Measurements from ENCODE around the gene DUSP22.
"Not testable (repeated sequence)": the region's sequence is repeated elsewhere in the genome, so short reads cannot be mapped to it uniquely, and the experiment has no call there.

DUSP22 gene

DNA sequence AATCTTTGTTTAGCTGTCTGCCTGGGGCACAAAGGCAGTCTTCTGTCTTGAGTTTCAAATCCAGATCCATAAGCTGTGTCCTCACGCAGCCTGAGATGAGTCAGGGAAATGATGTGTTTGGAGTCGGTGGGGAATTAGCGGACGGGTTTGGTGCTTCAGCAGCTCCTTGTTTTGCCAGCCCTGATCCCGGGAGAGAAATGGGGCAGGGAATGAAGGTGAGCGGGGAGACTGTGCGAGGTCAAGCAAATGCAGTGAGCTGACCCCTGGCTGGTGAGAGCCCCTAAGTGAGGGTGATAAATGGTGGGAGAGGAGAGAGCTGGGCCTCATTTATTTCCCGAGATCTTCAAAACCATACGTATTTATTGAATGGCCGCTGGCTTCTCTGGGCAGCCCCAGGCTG is 21.6 kb downstream of the DUSP22 start:
- DNase-seq: no peak

DNA sequence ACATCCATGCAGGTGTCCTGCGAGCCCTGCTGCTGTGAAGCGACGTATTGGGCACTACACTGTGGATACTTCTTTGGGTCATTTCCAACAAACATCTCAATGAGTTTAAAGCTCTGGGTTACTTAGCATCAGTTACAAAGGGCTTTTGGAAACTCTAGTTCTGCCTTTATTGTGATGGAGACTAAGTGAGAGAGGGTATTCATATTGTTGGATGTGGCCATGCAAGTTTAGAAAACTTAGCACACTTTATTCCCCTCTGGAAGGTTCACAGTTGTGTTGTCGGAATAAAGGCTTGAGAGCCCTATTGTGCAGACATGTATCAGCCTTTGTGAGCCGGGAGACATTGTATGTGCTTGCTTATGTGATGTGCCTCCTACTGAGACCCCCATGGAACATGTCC is 22.1 kb downstream of the DUSP22 start:
- no peak for DNase-seq

DNA sequence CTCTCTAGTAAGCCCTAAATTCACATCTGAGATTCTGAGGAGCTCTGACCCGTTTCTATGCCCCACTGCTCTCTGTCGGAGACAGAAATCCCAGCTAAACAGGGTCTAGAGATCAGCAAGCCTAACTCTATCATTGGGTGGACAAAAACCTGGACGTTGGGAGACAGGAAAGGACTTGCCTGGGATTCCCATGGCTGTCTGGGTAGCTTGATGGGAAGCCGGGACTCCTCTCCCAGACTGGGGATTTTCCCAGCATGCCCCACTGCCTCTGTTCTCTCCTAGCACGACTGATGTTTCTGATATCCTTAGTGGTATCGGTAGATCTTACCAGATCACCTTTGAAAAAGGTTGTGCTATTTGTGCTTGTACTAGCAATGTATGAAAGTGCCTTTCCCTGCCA is 22.9 kb downstream of the DUSP22 start:
- no peak for DNase-seq

DNA sequence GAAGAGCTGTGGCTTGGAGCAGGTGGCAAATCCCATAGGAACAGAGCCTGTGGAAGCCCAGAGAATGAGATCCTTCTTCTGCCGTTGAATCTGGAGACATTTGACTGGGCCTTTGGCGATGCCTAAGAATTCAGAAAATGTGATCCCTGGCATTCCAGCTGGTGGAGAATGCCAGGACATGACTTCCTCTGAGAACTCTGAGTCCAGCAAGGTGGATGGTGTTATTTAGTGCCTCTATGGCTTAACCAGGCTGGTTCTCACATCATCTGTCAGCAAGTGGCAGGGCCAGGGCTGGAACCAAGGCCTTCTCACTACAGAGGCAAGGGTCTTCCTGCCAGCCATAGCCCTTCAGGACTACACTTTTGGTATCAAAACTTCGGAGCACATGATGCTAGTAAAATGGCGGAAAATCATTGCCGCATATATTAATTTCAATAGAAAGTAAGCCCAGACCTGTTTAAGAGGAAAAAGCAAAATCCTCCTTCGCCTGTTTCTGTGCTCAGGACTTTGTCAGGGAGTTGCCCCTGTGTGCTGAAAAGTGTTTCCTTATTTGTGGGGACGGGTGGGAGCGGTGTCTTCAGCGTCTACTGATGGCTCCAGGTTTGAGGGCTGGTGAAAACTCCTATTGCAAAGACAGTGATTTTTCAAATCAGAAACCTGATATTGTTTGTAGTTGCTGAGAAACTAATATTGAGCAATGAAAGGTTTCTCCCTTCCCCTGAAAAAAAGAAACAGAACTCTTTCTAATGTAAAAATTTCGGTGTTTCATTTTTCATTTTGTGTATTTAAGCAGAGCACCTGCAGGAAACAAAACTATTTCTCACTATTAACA is 23.9 kb downstream of the DUSP22 start:
- no peak for DNase-seq

DNA sequence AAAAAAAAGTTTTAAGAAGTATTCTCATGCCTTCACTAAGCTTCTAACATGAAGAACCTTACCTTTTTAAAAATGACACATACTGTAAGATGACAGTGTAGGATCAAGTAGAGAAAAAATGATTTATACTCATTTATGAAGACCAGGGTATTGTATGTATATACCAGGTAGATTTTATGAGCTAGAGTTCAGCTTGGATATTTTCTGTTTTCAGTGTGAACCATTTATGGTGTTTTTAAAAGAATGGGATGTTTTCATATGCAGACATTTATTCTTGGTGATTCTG is 24.4 kb downstream of the DUSP22 start:
- DNase-seq: no peak

DNA sequence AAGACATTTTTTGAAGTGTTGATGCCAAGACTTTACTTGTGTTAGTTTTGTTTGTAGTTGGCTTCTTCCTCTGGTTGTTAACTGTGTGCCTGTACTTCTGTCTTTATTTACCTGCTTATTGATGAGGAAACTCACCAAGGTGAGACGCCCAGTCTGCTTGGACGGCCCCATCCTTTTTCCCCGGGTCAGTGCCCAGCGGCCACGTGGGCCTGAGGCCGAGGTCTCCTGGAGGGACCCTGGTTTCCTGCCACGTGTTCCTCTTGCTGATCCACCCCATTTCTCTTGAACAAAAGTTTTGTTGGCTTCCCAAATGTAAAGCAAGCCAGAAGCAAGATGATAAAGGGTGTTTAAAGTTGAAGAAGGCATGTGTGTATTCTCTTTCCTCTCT is 24.8 kb downstream of the DUSP22 start:
- DNase-seq: no peak

DNA sequence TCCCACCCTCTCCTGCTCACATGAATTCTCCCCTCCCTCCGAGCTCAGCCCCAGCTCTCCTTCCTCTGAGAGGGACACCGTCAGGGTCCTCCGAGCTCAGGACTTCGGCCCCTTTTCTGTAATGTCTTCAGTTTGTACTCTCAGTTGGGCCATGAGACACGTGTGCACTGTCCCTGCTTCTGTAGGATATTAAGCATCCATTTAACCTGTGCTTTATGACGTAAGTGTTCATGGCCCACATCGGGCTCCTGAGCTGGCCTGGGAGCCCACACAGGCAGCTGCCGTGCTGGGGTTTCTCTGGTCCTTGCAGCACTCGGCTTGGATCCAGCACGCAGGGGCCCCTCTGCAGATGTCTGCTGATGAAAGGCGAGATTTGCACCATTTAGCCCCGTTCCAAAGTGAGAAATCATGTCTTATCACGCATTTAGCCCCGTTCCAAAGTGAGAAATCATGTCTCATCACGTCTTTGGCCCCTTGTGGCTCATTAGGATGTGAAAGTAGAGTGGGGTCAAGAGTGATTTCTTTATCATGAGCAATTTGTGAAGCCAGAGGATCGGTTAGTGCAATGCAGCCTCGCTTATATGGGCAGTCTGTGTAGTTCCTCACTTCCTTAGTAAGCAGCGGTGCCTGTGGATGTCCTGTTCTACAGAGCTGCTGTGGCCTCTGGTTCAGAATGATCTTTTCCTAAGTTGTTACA is 25.3 kb downstream of the DUSP22 start:
- DNase-seq: no peak

DNA sequence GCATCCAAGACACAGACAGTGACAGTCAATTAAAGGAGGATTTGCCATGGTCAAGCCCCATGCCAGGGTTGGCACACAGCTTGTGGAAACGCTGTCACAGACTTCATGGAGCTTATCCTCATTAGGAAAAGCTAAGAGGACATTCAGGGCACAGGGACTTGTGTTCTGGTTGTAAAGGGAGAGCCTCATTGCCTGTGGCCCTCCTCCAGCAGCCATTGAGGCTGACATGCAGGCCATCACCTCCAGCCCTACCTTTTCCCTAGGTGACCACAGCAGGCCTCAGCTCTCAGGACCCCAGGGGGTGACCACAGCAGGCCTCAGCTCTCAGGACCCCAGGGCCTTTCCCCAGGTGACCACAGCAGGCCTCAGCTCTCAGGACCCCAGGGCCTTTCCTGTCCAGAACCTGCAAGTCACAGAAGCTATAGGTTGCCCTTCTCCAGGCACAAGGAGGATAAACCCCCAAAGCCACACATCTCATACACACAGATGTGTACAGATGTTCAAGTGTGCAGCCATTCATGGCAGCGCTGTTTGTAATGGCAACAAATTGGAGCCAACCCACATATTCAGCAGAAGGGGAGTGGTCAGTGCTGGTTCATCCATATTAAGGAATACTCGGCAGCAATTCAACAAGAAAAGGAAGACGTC is 26.1 kb downstream of the DUSP22 start:
- DNase-seq: no peak

DNA sequence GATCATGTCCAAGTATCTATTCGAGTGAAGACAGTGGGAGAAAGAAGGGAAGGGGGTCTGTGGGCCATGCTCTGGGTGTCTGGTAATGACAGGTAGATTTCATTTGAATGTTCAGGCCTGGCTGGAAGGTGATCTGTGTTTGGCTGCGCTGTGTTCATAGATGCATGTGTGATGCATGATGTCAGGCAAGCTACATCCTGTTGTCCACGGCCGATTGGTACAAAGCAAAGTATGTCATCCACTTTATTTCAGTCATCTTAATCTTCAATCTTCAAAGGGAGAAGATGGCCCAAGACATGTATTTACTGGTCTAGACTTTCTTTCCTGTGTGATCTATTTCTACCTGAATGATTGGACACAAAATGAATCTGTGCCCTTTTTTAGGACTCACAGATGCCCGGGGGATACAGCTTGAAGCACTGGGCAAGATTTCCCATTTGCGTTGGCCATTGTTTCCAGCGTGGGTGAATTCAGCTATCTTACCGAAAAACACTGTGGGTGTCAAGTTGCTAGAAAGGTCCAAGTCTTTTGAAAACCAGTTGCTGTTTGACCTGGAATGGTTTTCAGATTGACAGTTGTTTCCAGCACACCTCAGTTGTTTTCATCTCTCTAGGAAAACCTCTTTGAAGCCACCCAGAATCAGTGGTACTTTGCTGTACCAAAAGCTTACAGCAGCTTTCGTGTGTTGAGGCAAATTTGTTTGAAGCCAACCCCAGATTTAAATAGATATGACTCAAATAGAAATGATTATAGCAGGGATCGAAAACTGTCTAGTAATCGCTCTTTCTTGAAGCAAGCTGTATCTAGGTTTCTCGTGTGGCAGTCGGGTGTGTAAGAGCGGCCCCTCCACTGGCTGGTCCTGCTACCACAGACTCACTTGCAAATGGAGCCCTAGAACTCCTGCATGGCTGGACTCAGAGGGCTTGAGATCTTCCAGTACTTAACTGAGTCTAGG is 27.2 kb downstream of the DUSP22 start:
- no peak for DNase-seq

DNA sequence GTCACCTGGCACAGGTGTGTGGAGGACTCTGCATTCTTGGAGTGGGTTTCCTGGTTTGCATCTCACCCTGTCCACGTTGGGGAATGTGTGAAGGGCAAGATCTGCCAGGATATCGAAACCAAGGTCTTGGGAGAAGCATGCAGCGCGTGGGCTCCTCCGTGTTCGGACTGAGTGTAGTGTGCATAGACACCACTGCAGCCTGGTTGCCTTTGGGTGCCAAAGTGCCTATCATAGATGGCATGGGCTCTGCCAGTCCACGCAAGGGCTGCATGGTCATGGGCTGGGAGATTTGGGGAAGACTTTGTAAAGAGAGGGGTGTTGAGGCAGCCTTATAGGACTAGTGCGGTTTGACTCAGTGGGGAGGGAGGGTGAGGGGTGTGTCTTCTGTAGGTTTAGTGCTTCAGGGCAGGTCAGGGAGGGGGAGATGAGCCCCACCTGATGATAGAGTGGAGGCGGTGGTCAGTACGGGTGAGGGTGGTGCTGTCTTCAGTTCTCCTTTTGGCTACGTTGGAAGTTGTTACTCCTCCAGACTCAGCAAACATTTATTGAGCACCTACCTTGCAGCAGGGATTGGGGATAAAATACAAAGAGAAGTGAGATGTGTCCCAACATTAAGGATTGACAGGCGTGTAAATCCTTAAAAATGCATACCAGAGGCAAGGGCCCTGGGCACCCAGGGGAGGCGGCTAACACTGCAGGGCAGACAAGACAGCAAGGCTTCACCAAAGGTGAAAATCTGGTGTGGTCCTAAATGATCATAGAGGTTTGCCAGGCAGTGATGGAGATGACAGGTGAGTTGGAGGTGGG is 28.3 kb downstream of the DUSP22 start:
- no peak for DNase-seq

DNA sequence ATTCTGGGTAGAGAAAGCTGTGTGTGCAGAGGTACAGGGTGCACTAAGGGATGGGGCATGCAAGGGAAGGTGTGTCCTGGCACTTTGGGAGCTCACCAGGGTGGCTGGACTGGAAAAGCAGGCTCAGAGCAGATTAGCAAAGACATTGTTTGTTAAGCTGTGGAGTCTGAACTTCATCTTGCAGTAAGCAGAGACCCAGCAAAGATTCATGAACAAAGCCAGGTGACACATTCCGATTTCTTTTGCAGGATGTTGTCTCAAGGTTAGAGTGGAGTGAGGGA is 28.8 kb downstream of the DUSP22 start:
- no peak for DNase-seq

DNA sequence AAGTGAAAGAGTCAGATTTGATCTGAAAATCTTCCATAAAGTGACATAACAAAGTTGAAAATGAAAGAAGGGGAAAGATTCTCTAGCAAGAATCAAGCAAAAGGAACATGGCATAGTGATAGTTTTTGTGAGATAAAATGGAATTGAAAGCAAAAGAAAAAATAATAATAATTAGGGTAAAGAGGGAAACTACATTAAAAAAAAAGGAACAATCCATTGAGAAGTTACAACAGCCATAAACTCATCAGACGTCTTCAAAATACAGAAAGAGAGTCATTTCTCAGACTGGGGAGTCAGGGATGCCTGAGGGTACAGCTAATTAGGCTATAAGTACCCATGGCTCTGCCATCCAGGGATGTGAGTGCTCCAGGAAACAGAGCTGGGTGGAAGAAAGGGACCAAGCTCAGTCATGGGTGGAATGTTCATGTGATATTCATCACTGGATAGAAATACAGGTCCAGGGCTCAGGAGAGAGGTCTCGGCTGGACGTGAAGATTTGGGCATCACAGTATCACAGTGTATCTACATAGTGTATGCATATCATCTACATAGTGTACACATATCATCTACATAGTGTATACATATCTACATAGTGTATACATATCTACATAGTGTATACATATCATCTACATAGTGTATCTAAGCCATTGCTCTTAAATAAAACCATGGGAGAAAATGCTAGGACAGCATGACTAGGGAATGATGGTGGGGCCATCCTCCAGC is 29.4 kb downstream of the DUSP22 start:
- DNase-seq: no peak

DNA sequence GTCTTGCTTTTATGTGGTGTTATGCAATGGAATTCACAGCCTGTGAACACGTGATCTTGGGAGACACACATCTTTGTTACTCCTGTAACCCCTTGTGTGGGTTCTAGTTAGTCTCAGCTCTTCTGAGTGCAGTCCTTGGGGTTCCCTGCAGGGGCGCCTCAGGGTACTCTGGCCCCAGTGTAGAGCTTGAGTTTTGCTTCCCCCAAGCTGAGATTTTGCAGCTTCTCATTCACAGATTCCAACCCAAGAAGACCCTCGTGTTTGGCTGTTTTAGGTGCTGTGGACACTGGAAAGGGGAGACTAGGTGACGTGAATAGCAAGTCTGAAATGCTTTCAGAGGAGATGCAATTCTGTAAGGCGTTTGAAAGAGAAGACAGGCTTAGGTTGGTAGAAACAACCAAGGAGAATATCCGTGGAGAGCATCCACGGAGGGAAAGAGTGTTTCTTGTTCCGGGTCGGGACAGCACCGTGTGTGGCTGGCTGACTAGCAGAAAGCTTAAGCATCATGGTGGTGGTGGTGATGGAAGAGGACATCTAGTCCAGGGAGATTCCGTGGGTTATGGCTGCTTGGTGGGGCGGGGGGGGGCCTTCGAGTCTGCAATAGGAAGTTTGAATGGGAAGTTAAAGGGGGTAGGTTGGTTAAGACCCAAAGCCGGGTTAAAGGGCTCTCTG is 30.1 kb downstream of the DUSP22 start:
- no peak for DNase-seq

DNA sequence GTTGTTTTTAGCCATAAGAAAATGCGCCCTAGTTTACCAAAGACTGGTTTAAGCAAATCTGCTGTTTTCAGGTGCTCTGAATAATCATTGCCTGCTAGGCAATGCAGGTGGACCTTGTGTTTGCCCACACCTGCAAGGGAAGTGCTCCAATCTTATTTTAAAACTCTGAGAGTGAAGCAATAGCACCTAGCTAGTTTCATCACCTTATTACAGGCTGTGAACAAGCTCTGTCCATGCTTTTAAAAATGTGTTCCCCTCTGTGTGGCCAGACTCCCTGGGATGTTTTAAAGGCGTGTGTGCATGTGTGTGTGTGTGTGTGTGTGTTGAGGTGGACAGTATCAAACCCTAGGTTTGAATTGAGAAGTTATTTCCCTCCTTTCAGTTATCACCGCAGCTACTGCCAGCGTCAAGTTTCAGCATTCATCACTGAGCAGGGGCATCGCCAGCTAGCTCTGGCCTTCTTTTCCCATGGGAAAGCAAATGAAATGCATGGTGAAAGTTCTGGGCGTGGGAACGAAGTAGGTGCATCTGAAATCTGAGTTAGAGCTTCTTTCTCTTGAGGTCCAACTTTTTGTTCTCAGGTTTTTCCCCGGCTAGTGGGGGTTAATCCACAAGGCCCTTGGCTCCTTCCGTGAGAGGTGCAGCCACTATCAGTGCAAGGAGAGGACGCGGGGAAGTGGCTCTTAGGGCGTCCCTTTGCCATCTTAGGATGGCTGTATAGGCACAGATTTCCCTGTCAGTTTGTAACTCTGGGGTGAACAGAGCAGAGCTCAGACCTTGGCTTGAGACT is 30.8 kb downstream of the DUSP22 start:
- no peak for DNase-seq

DNA sequence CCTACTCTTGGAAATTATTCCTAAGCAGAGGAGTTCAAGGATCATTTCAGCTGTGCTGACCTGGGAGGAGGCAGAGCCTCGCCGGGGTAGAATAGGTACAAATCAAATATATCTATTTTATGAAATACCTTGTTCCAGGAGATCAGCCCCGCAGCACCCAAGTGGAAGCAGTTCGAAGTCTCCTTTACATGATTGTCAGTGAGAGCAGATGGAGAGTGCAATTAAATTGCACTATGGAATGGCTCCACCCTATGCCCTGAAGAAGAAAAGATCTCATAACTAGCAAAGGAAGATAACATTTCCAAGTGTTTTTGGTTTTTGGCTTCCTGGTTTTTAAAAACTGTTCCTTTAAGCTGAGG is 31.4 kb downstream of the DUSP22 start:
- no peak for DNase-seq

DNA sequence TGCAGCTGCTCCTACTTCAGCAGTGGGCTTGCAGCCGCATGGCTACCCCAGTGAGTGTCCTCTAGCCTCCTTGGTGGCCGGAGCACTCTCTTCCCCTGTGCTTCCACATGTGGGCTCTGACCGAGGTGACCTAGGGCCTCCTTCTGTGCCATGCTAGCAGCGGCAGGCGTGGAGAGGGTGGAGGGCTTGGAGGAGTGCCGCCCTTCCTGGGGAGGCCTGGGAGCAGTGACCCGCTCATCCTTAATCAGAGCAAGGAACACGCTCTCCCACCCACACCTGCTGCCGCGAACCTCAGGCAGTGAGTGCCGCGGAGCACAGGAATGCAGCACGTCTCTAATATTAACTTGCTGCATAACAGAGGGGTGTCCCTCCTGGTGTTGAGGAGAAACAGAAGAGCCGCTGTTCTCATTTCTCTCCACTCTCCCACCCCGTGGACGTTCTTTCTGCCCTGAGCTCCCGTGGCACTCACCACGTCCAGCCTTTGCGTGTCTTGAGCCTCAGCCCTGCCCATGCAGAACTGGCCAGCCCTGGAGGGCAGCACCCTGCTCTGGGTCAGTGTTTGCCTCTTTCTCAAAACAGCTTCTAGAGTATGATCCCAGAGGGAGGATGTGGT is 31.9 kb downstream of the DUSP22 start:
- DNase-seq: no peak

DNA sequence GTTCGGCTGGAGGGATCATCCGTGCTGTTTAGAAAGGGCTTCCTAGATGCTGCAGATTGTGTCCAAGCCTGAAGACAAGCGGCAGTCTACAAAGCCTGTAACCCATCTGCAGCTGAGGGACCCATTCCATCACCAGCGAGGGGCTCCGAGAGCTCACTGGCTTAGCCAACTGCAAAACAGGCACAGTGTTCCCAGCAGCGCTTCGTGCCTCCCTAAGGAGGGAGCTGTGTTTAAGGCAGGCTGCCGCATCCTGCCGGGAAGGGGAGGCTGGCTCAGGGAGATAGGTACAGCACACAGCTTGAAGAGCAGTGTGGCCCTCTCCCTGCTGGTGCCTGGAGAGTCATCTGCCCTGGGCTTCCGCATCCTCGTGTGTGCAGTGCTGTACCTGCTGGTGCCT is 32.4 kb downstream of the DUSP22 start:
- DNase-seq: no peak

DNA sequence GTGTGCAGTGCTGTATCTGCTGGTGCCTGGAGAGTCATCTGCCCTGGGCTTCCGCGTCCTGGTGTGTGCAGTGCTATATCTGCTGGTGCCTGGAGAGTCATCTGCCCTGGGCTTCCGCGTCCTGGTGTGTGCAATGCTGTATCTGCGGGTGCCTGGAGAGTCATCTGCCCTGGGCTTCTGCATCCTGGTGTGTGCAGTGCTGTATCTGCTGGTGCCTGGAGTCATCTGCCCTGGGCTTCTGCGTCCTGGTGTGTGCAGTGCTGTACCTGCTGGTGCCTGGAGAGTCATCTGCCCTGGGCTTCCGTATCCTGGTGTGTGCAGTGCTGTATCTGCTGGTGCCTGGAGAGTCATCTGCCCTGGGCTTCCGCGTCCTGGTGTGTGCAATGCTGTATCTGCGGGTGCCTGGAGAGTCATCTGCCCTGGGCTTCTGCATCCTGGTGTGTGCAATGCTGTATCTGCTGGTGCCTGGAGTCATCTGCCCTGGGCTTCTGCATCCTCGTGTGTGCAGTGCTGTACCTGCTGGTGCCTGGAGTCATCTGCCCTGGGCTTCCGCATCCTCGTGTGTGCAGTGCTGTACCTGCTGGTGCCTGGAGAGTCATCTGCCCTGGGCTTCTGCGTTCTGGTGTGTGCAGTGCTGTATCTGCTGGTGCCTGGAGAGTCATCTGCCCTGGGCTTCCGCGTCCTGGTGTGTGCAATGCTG is 33.0 kb downstream of the DUSP22 start:
- DNase-seq: not testable (repeated sequence)

DNA sequence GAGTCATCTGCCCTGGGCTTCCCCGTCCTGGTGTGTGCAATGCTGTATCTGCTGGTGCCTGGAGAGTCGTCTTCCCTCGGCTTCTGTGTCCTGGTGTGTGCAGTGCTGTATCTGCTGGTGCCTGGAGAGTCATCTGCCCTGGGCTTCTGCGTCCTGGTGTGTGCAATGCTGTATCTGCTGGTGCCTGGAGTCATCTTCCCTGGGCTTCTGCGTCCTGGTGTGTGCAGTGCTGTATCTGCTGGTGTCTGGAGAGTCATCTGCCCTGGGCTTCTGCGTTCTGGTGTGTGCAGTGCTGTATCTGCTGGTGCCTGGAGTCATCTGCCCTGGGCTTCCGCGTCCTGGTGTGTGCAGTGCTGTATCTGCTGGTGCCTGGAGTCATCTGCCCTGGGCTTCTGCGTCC is 33.8 kb downstream of the DUSP22 start:
- DNase-seq: not testable (repeated sequence)

Measured in COR-L47 (cell line).